Spleen (tissue), 7 donors: ENCODE measurements around the gene SRPX.

Source experiments
- CTCF ChIP-seq, 11 experiments: fragments of 200-600 bp in 7 of 11; fragments of 450-650 bp in 4 of 11; sonication (generic) in 4 of 11; IDR thresholded peaks in 8 of 11; conservative IDR thresholded peaks in 3 of 11; 1 replicate in 7 of 11; 2 replicates in 4 of 11; pipeline versions ENCODE4 v1.4.0 to v1.8.0; 2016 to 2021; ENCODE audit warnings: antibody characterized with exemption in 11 of 11, inconsistent platforms in 4 of 11, mild to moderate bottlenecking in 1 of 11
- POLR2A ChIP-seq, 3 donors: fragments of 450-650 bp; IDR thresholded peaks; one replicate each; pipeline ENCODE4 v1.5.1; 2017; ENCODE audit warnings: antibody characterized with exemption in 3 of 3, mild to moderate bottlenecking in 1 of 3
- POLR2AphosphoS5 ChIP-seq, 3 donors: sonication (generic); formaldehyde crosslinking; IDR thresholded peaks; one replicate each; pipeline ENCODE4 v1.5.1; 2017; ENCODE audit warnings: antibody characterized with exemption in 3 of 3
- donor health status: DM: no; HTN: no; CAD: no; lungs with moderate emphysema.
- donor health status: DM: no; HTN: no; CAD: no.
- donor health status: DM: no; HTN: no; CAD: no.

GRCh38 chrX:38166478-38167083 lies 54.1 kb downstream of the SRPX start:
- TF ChIP-seq POLR2A (IDR thresholded peaks at IDR 0.05) (no peak), CTCF (IDR thresholded peaks at IDR 0.05 in 8 of 11, conservative IDR thresholded peaks at IDR 0.05 in 3 of 11) (peak in 10 of 11 experiments; percentile 21 to 66 (median 46)), POLR2AphosphoS5 (IDR thresholded peaks at IDR 0.05) (no peak)
